RWPE2 (cell line): Measurements from ENCODE around the gene PLCD1.

ENCODE experiments used
- ATAC-seq: fragments of 200-7000 bp; cut with Tn5 transposase; 3 replicates; pipeline ENCODE4 v1.9.1; 2021; ENCODE audit warnings: low read depth
- DNase-seq: peaks from one replicate; pipeline ENCODE4 v3.0.0-alpha.2; 2020; ENCODE audit warnings: low spot score
- H3K27ac ChIP-seq: fragments of 450-650 bp; 2 replicates; pipeline ENCODE4 v1.5.1; 2017; ENCODE audit warnings: mild to moderate bottlenecking; ENCODE audit not compliant: poor library complexity, severe bottlenecking
- H3K27me3 ChIP-seq: fragments of 250-450 bp; sonication (Bioruptor Pico); 2 replicates; pipeline ENCODE4 v1.5.1; 2021; ENCODE audit warnings: mild to moderate bottlenecking, moderate library complexity; ENCODE audit not compliant: insufficient read depth, poor library complexity, severe bottlenecking
- H3K36me3 ChIP-seq: fragments of 250-450 bp; sonication (Bioruptor Pico); 2 replicates; pipeline ENCODE4 v1.5.1; 2020; ENCODE audit warnings: low read depth, mild to moderate bottlenecking, moderate library complexity
- H3K4me1 ChIP-seq: fragments of 250-450 bp; sonication (Bioruptor Pico); 2 replicates; pipeline ENCODE4 v1.5.1; 2021; ENCODE audit warnings: mild to moderate bottlenecking, moderate library complexity; ENCODE audit not compliant: insufficient read depth, poor library complexity, severe bottlenecking
- H3K4me3 ChIP-seq: fragments of 250-450 bp; sonication (Bioruptor Pico); 2 replicates; pipeline ENCODE4 v1.5.1; 2021; ENCODE audit warnings: mild to moderate bottlenecking, moderate library complexity; ENCODE audit not compliant: severe bottlenecking
- H3K9me3 ChIP-seq: fragments of 250-450 bp; sonication (Bioruptor Pico); 2 replicates; pipeline ENCODE4 v1.5.1; 2021; ENCODE audit warnings: mild to moderate bottlenecking, moderate library complexity; ENCODE audit not compliant: severe bottlenecking
- TF ChIP-seq, protein P1 (sequence below): fragments of 450-650 bp; IDR thresholded peaks from one replicate; pipeline ENCODE4 v1.5.1; 2017; ENCODE audit warnings: mild to moderate bottlenecking, moderate library complexity; ENCODE audit not compliant: poor library complexity, severe bottlenecking

The PLCD1 gene

DNA sequence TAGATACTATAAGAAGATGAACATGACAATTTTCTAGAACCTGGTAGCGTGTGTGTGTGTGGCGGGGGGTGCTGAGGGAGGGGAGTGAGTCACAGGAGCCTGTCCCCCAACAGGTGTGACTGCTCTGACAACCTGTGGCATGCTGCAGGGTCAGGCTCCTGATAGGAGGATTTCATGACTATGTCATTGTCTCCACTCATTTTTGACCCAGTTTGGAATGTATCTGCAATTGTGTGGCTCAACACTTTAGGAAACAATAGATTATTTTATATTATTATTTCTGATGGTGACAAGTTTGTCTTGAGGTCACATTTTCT, 48.1 kb downstream of the PLCD1 start:
- Histone ChIP-seq H3K4me1 (no peaks in the 10 kb centered on the region), H3K4me3 (no peak overlapping the region), H3K27me3 (no peaks in the 10 kb centered on the region), H3K36me3 (peaks cover 11% of the 10 kb centered on the region; the same call in 1 of the 2 replicates), H3K9me3 (no peaks in the 10 kb centered on the region), H3K27ac (no peak overlapping the region)
- no peak for DNase-seq
- TF ChIP-seq, protein P1, sequence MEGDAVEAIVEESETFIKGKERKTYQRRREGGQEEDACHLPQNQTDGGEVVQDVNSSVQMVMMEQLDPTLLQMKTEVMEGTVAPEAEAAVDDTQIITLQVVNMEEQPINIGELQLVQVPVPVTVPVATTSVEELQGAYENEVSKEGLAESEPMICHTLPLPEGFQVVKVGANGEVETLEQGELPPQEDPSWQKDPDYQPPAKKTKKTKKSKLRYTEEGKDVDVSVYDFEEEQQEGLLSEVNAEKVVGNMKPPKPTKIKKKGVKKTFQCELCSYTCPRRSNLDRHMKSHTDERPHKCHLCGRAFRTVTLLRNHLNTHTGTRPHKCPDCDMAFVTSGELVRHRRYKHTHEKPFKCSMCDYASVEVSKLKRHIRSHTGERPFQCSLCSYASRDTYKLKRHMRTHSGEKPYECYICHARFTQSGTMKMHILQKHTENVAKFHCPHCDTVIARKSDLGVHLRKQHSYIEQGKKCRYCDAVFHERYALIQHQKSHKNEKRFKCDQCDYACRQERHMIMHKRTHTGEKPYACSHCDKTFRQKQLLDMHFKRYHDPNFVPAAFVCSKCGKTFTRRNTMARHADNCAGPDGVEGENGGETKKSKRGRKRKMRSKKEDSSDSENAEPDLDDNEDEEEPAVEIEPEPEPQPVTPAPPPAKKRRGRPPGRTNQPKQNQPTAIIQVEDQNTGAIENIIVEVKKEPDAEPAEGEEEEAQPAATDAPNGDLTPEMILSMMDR = no peak
- ATAC-seq = no peak

DNA sequence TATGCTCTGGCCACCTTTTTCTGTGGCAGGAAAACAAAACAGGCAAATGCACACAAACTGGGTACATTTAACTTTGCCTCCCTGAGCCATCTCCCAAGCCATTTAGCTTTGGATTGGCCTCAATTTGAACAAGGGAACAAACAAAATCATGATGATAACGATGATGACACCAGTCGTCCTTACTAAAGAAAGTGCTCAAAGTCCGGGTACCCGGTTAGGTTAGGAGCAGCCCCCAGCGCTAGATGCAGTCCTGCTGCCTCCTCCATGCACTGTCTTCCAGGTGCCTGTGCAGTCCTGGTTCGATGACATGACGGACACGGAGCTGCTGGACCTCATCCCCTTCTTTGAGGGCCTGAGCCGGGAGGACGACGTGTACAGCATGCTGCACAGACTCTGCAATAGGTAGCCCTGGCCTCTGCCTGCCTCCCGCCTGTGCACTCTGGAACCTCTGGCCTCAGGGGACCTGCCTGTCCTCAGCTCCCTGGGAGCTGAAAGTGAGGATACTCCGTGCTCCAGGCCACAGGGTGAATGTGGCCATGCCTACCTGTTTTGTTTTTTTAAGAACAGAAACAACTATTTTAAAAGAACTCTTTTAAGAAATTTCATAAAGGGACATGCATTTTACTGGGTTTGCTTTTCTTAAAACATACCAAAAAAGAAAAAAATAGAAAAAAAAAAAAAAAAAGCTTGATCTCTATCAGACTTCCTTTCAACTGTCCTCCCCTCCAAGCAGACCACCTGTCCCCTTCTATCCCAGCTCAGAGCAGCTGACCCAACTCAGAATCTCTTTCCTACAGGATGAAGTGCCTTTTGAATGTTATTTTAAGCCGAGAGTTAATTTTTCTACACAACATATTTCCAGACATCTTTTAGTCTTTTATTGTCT, 48.7 kb downstream of the PLCD1 start:
- ATAC-seq = no peak
- Histone ChIP-seq H3K36me3 (peaks cover 17% of the 10 kb centered on the region), H3K27me3 (no peaks in the 10 kb centered on the region), H3K27ac (no peak overlapping the region), H3K4me3 (no peak overlapping the region), H3K4me1 (no peaks in the 10 kb centered on the region), H3K9me3 (no peaks in the 10 kb centered on the region)
- TF ChIP-seq, protein P1 = no peak
- DNase-seq = peak; percentile 42

DNA sequence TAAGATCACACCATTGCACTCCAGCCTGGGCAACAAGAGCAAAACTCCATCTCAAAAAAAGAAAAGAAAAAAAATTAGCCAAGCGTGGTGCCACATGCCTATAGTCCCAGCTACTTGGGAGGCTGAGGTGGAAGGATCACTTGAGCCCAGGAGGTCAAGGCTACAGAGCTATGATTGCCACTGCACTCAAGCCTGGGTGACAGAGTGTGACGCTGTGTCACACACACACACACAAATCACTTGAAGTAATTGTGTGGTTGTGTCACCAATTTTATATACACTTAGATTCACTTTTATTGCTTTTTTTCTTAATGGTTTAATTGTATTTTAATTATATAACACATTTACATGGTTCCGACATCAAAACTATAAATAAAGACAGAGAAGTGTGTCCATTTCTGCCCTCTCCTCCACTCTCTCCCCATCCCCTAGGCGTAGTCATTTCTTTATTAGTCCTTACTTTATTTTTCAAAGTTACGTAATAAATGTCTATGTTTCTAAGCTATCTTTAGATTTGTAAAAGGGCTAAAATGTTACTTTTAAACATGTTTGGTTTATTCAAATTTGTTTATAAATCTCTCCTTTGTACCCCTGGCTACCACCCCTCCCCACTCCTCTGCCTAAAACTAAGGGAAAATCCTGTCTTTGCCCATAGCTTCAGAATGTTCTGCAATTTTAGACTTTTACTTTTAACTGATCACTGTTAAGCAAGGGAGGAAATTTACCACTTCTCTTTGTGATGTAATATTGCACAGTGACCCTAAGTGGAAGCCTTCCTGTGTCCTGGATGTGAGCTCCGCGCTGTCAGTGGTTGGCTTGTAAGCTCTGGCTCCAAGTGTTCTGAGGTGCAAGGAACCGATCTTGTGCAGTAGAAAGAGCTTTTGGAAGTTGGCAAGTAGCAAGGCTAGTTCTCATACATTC, 49.6 kb downstream of the PLCD1 start:
- TF ChIP-seq, protein P1 = no peak
- no peak for DNase-seq
- no peak overlapping the region for H3K27ac ChIP-seq
- ATAC-seq = no peak
- H3K27me3 ChIP-seq = no peaks in the 10 kb centered on the region
- no peak overlapping the region for H3K4me3 ChIP-seq
- H3K9me3 ChIP-seq = no peaks in the 10 kb centered on the region
- H3K4me1 ChIP-seq = no peaks in the 10 kb centered on the region
- peaks cover 24% of the 10 kb centered on the region for H3K36me3 ChIP-seq

DNA sequence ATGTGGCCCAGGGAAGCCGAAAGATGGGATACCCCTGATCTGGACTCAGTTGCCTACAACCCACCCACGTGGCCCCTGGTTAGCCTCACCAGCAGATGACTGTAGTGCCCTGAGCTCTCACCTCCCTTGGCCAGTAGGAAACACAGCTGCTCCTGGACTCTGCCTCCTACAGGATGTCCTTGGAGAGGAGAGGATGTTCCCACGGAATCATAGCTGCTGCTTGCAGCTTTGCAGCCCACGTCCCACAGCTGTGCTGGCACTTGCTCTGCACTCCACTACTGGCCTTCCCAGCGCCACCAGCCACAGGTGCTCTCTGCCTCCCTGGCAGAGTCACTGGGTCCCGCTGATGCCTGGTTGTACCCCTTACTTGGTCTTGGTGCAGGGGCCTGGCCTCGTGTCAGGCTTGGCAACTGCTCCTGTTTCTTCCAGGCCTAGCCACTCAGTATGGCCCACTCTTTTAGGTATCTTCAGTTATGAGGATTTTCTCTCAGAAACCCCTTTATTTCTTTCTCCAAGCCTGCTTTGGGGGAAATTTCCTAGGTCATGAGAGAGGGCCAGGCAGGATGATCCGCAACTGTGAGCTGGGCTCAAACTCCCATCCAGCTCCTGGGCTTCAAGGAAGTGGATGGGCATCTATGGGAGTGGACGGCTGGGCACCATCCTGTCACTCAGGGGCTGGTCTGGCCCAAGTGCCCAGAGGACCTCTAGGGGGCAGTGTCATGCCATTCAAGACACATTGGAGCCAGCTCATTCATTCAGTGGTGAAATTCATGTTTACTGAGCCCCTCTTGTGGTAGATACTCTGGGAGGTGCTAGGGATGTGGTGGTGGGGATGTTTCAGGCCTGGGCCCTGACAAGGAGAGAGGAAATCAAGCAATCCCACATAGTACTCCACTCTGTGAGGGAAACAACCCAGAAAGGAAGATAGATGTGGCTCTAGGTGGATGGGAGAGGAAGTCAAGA, 55.0 kb downstream of the PLCD1 start:
- DNase-seq = peak; percentile 51
- Histone ChIP-seq H3K27ac (no peak overlapping the region), H3K36me3 (peaks cover 19% of the 10 kb centered on the region), H3K27me3 (no peaks in the 10 kb centered on the region), H3K4me3 (no peak overlapping the region), H3K9me3 (no peaks in the 10 kb centered on the region), H3K4me1 (no peaks in the 10 kb centered on the region)
- peak; percentile 85 for ATAC-seq
- TF ChIP-seq, protein P1 = peak; percentile 72
